GM18858 (cell line): Measurements from ENCODE around the gene CTTN.
"Not testable (repeated sequence)": the region's sequence is repeated elsewhere in the genome, so short reads cannot be mapped to it uniquely, and the experiment has no call there.

Experiments
- ATAC-seq: cut with Tn5 transposase; IDR thresholded peaks from one replicate; pipeline ENCODE4 v1.9.1; 2021; ENCODE audit not compliant: unreplicated experiment

Gene CTTN

GRCh38 chr11:70378506-70379134, 19.7 kb upstream of the CTTN start:
- no peak for ATAC-seq

DNA sequence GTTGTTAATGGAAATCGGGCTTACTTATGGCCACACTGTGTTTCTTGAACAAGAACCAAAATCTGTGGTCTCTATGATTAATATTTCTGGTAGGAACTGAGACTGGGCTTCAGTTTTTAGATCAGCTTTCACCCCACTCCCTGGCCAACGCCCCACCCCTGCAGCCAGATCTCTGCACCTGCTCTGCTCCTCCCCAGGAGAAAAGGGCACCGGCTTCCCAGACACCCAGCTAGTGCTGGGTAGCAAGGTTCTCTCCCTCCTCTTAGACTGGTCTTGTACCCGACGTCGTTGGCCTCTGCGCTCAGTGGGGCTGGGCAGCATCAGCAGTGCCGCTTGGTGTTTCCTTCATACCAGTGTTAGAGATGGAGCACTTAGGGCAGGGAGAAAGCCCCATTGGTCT, 17.0 kb upstream of the CTTN start:
- no peak for ATAC-seq

DNA sequence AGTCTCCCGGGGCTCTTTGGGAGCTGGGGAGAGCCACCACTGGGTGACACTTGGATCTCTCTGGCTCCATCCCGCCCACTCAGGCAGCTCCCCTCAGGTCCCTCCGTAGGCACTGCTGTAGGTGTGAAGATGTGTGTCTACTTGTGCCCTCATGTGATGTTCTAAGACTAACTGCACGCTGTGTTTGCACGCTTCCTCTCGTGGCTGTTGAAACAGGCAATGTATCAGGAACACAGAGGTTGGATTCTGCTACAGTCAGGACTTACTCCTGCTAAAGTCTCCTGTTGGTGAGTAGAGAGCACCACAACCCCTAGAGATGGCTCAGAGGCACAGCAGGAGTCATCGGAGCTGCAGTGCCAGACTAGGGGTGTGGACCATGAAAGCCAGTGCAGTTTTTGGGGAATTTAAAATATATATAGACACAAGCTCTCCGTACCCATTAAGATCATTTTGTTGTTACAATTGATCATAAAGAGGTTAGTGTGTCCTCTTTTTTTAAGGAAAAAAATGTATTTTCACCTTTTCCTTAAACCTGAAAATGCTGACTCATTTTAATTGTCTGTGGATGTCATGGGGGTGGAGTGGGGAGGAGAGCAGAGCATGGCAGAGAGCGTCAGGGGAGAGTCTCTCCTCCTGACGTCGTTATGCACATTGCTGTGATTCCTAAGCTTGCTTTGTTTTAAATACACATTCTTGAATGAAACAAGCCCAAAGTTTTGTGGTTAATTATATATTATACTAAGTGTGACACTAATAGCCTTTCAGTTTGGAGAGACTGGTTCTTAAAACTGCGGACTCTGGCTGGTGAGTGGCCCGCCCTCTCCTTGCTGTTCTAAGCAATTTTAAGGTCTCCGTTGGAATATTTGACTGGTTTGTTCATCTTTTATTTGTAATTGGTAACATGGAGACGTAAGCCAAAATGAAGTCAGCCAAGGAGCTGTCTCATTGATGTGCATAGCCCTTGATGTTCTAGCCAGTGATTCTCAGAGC, 16.2 kb upstream of the CTTN start:
- no peak for ATAC-seq

- ATAC-seq, result no peak
Measured at GRCh38 chr11:70383664-70384565, 14.4 kb upstream of the CTTN start.

DNA sequence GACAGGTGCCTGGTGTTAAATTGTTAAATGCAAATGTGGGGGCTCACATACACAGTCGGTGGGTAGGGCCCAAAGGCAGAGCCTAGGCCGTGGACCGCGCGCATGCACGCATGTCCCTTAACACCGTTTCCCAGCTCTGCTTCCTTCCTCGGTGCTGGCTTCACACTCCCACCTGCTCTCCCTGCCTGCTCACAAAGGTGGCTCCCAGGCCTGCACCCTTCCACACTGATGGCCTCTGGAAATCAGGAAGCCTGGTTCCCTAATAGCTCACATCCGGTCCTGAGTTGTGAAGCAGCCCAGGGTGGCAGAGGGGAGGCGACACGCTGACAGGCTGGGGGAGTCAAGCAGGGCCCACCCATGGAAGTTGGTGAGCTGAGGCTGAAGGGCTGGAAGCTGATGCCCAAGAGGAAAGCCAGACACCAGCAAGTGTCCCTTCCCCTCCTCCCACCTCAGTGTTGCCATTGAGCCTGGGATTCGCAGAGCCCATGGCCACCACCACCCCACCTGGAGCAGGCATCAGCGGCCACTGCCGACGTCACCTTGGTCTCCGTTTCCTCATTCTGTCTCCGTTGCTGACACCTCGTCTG, 13.7 kb upstream of the CTTN start:
- ATAC-seq, result no peak

DNA sequence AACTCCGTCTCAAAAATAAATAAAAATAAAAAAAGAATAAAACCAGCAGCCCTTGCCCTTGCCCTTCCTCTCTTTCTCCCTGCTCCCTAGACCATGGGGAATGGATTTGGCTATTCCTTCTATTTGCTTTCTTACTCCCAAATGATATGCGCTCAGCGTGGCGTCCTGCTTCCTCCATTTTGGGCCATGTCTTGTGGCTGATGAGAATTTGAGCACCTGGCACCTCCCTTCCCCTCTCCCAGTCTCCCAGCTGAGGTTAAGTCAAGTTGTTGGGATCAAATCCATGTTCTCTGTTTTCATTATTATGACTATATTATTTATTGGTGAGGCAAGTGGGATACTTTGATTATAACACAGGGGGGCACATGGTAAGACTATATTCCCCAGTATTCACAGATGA, 10.8 kb upstream of the CTTN start:
- ATAC-seq, result no peak

- ATAC-seq, result no peak
Measured at GRCh38 chr11:70389201-70389600, 9.1 kb upstream of the CTTN start.

DNA sequence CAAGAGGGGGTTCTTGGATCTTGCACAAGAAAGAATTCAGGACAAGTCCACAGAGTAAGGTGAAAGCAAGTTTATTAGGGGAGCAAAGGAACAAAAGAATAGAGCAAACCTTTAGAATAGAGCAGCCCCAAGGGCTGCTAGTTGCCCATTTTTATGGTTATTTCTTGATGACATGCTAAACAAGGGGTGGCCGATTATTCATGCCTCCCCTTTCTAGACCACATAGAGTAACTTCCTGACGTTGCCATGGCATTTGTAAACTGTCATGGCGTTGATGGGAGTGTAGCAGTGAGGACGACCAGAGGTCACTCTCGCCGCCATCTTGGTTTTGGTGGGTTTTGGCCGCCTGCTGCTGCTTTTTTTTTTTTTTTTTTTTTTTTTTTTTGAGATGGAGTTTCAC, 7.4 kb upstream of the CTTN start:
- not testable (repeated sequence) for ATAC-seq

- no peak for ATAC-seq
Measured at GRCh38 chr11:70394211-70394950, 3.9 kb upstream of the CTTN start.

GRCh38 chr11:70397336-70397982, 870 bp upstream of the CTTN start:
- ATAC-seq, result no peak

- ATAC-seq, result no peak
Measured at GRCh38 chr11:70398834-70399680, 728 bp downstream of the CTTN start.

DNA sequence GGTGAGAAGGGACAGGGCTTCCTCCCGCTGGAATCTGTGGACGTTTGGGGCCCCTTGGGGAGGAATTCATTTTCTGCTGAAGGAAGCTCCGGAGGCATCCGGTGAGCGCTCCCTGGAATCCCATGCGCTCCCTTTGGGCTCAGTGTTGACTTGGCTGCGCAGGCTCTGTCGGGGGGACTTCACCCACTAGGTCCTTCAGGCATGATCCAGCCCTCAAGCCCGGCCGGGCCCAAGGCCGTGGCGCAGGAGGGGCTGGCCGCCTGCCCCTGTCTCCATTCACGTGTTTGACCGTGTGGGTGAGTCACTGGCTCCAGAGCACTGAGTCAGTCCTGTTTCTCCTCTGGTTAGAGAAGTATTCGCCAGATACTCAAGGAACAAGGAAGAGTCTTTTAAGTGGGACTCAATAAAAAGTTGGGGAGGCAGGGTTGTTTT, 1.4 kb downstream of the CTTN start:
- ATAC-seq, result no peak

DNA sequence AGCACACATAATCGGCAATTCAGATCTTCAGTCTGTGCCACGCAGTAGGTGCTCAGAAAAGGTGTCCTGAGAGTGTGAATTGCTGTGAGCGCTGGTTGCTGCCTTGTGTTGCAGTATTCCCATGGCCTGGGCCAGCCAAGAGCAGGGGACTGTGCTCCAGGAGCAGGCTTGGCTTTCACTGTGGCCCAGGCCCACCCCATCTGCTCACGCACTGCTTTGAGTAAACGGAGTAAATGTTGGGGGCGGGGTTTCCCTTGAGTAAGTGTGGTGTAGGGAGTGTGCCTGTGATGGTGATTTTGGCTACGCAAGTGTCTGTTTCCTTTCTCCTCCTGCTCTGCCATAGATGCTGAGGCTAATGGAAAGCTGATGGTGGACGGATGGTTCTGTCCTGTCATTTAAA, 2.3 kb downstream of the CTTN start:
- ATAC-seq, result no peak

DNA sequence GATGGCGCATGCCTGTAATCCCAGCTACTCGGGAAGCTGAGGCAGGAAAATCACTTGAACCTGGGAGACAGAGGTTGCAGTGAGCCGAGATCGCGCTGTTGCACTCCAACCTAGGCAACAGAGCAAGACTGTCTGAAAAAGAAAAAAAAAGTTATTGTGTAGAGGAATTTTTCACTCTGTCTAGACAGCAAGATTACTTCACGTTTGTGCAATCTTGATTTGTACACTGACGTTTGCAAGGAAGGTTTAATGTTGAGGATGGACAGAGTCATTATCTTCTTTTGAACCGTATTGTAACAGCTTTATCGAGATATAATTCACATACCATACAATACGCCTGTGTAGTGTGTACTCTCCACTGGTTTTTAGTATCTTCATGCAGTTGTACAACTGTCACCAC, 3.7 kb downstream of the CTTN start:
- ATAC-seq, result no peak

GRCh38 chr11:70402685-70403084, 4.4 kb downstream of the CTTN start:
- no peak for ATAC-seq

DNA sequence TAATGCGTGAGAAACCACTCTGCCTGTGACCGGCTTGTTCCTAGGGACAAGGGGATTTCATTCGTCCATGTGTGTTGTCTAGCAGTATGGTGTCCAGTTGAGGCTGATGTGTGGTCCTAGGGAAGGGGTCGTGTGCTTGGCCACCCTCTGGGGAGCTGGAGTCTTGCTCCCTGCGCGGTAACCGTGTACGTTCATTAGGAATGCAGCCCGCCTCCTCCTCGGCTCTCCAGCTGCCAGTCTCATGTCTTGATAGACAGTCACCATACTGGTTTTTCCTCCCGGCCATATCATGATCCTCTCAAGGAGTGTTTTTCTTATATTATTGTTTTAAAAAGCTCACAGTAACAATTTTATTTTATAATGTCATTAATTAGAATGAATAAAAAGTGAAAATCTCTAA, 5.9 kb downstream of the CTTN start:
- no peak for ATAC-seq

DNA sequence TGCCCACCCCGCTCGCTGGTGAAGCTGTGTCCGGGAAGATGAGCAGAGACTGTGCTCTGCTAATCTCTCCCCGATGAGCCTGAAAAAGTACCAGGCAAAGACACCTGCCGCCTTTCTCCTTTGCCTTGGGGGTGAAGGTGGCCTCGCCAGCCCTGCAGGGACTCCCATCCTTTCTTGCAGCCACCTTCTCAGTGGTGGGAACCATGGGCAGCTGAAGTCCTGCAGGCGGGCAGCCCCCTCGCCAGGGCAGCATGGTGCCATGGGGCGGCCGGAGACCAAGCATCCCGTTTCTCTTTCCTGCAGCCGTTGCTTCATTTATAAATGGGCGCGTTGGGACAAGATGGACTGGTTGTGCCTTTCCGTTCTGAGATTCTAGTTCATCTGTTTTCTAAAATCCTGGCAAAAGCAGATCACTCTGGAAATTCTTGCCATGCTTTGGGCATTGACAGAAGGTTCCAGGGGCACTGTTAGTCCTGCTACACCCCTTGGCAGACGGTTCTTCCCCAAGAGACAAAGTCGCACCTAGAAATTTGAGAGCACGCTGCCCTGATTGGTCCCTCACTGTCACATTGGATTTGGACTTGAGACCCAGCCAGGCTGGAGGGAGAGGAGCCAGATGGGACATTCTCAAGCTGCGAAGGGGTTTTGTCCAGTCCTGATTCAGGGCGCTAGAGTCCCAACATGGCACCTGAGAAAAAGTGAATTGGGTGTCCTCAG, 7.5 kb downstream of the CTTN start:
- no peak for ATAC-seq

DNA sequence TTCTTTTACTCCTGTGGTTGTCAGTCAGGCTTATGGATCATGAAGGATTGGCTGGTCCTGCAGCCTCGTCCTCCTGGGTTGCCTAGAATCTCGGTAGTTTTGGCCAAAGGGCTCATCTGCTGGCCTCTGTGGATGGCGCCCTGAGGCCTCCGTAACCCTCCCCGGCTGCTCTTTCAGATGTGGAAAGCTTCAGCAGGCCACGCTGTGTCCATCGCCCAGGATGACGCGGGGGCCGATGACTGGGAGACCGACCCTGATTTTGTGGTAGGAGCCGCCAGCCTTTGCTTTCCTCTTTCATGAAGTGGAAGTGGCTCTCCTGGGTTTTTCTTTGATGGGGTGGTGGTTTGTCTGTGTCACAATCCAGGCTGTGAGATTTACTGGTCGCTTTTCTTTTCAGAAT, 8.8 kb downstream of the CTTN start:
- no peak for ATAC-seq
